Trophoblast cell (in vitro differentiated cells and primary cell): Measurements from ENCODE around the gene CBARP.

ENCODE experiments used
- DNase-seq, 2 donors: peaks; one replicate each; pipeline ENCODE4 v3.0.0-alpha.2; 2016
- H2AFZ ChIP-seq: 2 replicates; pipeline ENCODE4 v1.6.1; 2013; ENCODE audit warnings: low read length, moderate library complexity, mild to moderate bottlenecking; ENCODE audit not compliant: insufficient read depth, poor library complexity
- H2AK5ac ChIP-seq: 2 replicates; pipeline ENCODE4 v1.6.1; 2013; ENCODE audit warnings: mild to moderate bottlenecking, low read length
- H2BK120ac ChIP-seq: 2 replicates; pipeline ENCODE4 v1.6.1; 2013; ENCODE audit warnings: low read length, mild to moderate bottlenecking, moderate library complexity; ENCODE audit not compliant: insufficient read depth, poor library complexity
- H2BK12ac ChIP-seq: 2 replicates; pipeline ENCODE4 v1.6.1; 2013; ENCODE audit warnings: mild to moderate bottlenecking, low read length, moderate library complexity
- H2BK5ac ChIP-seq: 2 replicates; pipeline ENCODE4 v1.6.1; 2013; ENCODE audit warnings: low read length, low read depth, moderate library complexity, mild to moderate bottlenecking; ENCODE audit not compliant: poor library complexity
- H3K14ac ChIP-seq: 2 replicates; pipeline ENCODE4 v1.6.1; 2013; ENCODE audit warnings: mild to moderate bottlenecking, low read length
- H3K18ac ChIP-seq: 2 replicates; pipeline ENCODE4 v1.6.1; 2013; ENCODE audit warnings: mild to moderate bottlenecking, low read length
- H3K23ac ChIP-seq: 2 replicates; pipeline ENCODE4 v1.6.1; 2013; ENCODE audit warnings: low read length
- H3K27ac ChIP-seq: 2 replicates; pipeline ENCODE4 v1.5.1; 2013; ENCODE audit warnings: low read depth, mild to moderate bottlenecking, inconsistent platforms, low read length, moderate library complexity
- H3K27me3 ChIP-seq: 2 replicates; pipeline ENCODE4 v1.6.1; 2013; ENCODE audit warnings: inconsistent platforms, mild to moderate bottlenecking, low read length, moderate library complexity; ENCODE audit not compliant: insufficient read depth
- H3K36me3 ChIP-seq, 2 experiments: 1 replicate in 1 of 2; 2 replicates in 1 of 2; pipeline ENCODE4 v1.6.1; 2013; ENCODE audit warnings: low read length in 2 of 2, mild to moderate bottlenecking in 2 of 2, moderate library complexity in 1 of 2; ENCODE audit not compliant: insufficient read depth in 2 of 2, control insufficient read depth in 1 of 2
- H3K4ac ChIP-seq: 2 replicates; pipeline ENCODE4 v1.6.1; 2013; ENCODE audit warnings: low read depth, mild to moderate bottlenecking, low read length, moderate library complexity
- H3K4me1 ChIP-seq, 2 experiments: 1 replicate in 1 of 2; 2 replicates in 1 of 2; pipeline ENCODE4 v1.6.1; 2013; ENCODE audit warnings: low read length in 2 of 2, mild to moderate bottlenecking in 2 of 2, moderate library complexity in 1 of 2; ENCODE audit not compliant: insufficient read depth in 2 of 2, control insufficient read depth in 1 of 2
- H3K4me2 ChIP-seq: 2 replicates; pipeline ENCODE4 v1.6.1; 2013; ENCODE audit warnings: inconsistent platforms, mild to moderate bottlenecking, low read length, moderate library complexity
- H3K4me3 ChIP-seq: 2 replicates; pipeline ENCODE4 v1.5.1; 2013; ENCODE audit warnings: mild to moderate bottlenecking, low read depth, low read length, inconsistent platforms
- H3K79me1 ChIP-seq: one replicate; pipeline ENCODE4 v1.6.1; 2013; ENCODE audit warnings: low read length
- H3K79me2 ChIP-seq: 2 replicates; pipeline ENCODE4 v1.6.1; 2013; ENCODE audit warnings: low read length, mild to moderate bottlenecking; ENCODE audit not compliant: control insufficient read depth, insufficient read depth, poor library complexity
- H3K9ac ChIP-seq: 2 replicates; pipeline ENCODE4 v1.6.1; 2013; ENCODE audit warnings: mild to moderate bottlenecking, low read length
- H3K9me3 ChIP-seq: 2 replicates; pipeline ENCODE4 v1.6.1; 2013; ENCODE audit warnings: low read depth, mild to moderate bottlenecking, control low read depth, inconsistent platforms, low read length; ENCODE audit not compliant: insufficient read depth
- H4K12ac ChIP-seq: 2 replicates; pipeline ENCODE4 v1.6.1; 2013; ENCODE audit warnings: low read depth, mild to moderate bottlenecking, low read length, moderate library complexity
- H4K8ac ChIP-seq: 2 replicates; pipeline ENCODE4 v1.6.1; 2013; ENCODE audit warnings: low read depth, mild to moderate bottlenecking, low read length, moderate library complexity
- H4K91ac ChIP-seq: one replicate; pipeline ENCODE4 v1.6.1; 2013; ENCODE audit warnings: low read depth, mild to moderate bottlenecking, low read length, moderate library complexity
- WGBS: extraction: QIAGEN DNeasy Blood & Tissue Kit; methylation state at CpG from one replicate; pipeline ENCODE4 v1.1.7; 2013; ENCODE audit warnings: missing lambda C conversion rate; ENCODE audit not compliant: insufficient read length, insufficient coverage; ENCODE audit errors: extremely low coverage; 5-methylcytosine and 5-hydroxymethylcytosine counted together

Gene CBARP

GRCh38 chr19:1224847-1225246, 13.0 kb downstream of the CBARP start:
- H3K23ac ChIP-seq = no peak overlapping the region
- WGBS = no CpG with 5 or more reads among the region's 16 CpGs
- no peak overlapping the region for H3K4me2 ChIP-seq
- H2BK120ac ChIP-seq = no peak overlapping the region
- H2AK5ac ChIP-seq = no peak overlapping the region
- H2BK12ac ChIP-seq = no peak overlapping the region
- H3K9me3 ChIP-seq = no peaks in the 10 kb centered on the region
- no peak overlapping the region for H4K8ac ChIP-seq
- H3K79me2 ChIP-seq = no peaks in the 10 kb centered on the region
- no peak overlapping the region for H4K91ac ChIP-seq
- no peak overlapping the region for H3K9ac ChIP-seq
- H3K14ac ChIP-seq = no peak overlapping the region
- no peak overlapping the region for H3K27ac ChIP-seq
- H2AFZ ChIP-seq = no peak overlapping the region
- no peak overlapping the region for H3K4ac ChIP-seq
- no peak for DNase-seq
- peaks cover 71 to 82% of the 10 kb centered on the region in 2 experiments for H3K36me3 ChIP-seq
- no peak overlapping the region for H4K12ac ChIP-seq
- H3K79me1 ChIP-seq = no peaks in the 10 kb centered on the region
- H2BK5ac ChIP-seq = no peak overlapping the region
- no peaks in the 10 kb centered on the region for H3K4me1 ChIP-seq
- H3K27me3 ChIP-seq = no peaks in the 10 kb centered on the region
- no peak overlapping the region for H3K4me3 ChIP-seq
- H3K18ac ChIP-seq = no peak overlapping the region

GRCh38 chr19:1224047-1224825, 13.6 kb downstream of the CBARP start:
- Histone ChIP-seq H2AK5ac (no peak overlapping the region), H3K9me3 (no peaks in the 10 kb centered on the region), H3K4me1 (no peaks in the 10 kb centered on the region), H2BK5ac (no peak overlapping the region), H4K12ac (no peak overlapping the region), H4K91ac (no peak overlapping the region), H3K27me3 (no peaks in the 10 kb centered on the region), H3K4ac (no peak overlapping the region), H3K79me2 (no peaks in the 10 kb centered on the region), H3K18ac (no peak overlapping the region), H3K27ac (no peak overlapping the region), H4K8ac (no peak overlapping the region), H3K14ac (no peak overlapping the region), H3K4me3 (no peak overlapping the region), H2BK120ac (no peak overlapping the region), H3K4me2 (no peak overlapping the region), H3K36me3 (peaks cover 73 to 82% of the 10 kb centered on the region in 2 experiments), H2BK12ac (no peak overlapping the region), H3K23ac (no peak overlapping the region), H3K79me1 (no peaks in the 10 kb centered on the region), H3K9ac (no peak overlapping the region), H2AFZ (no peak overlapping the region)
- no CpG with 5 or more reads among the region's 16 CpGs for WGBS
- no peak for DNase-seq

- H4K8ac ChIP-seq = no peak overlapping the region
- no peak overlapping the region for H3K4me3 ChIP-seq
- no peak overlapping the region for H3K4ac ChIP-seq
- no peaks in the 10 kb centered on the region for H3K27me3 ChIP-seq
- no peak overlapping the region for H2AK5ac ChIP-seq
- no peak overlapping the region for H2AFZ ChIP-seq
- H2BK5ac ChIP-seq = no peak overlapping the region
- H2BK12ac ChIP-seq = no peak overlapping the region
- peaks cover 68 to 76% of the 10 kb centered on the region in 2 experiments for H3K36me3 ChIP-seq
- no peaks in the 10 kb centered on the region for H3K4me1 ChIP-seq
- no peak overlapping the region for H2BK120ac ChIP-seq
- H3K23ac ChIP-seq = no peak overlapping the region
- H3K9me3 ChIP-seq = no peaks in the 10 kb centered on the region
- H4K12ac ChIP-seq = no peak overlapping the region
- H3K27ac ChIP-seq = no peak overlapping the region
- no peak overlapping the region for H4K91ac ChIP-seq
- H3K79me2 ChIP-seq = no peaks in the 10 kb centered on the region
- H3K14ac ChIP-seq = no peak overlapping the region
- H3K18ac ChIP-seq = no peak overlapping the region
- no peaks in the 10 kb centered on the region for H3K79me1 ChIP-seq
- peak; percentile 35 to 70 for DNase-seq
- WGBS = no CpG with 5 or more reads among the region's 48 CpGs
- H3K4me2 ChIP-seq = no peak overlapping the region
- H3K9ac ChIP-seq = no peak overlapping the region
These were observed 14.6 kb downstream of the CBARP start for GRCh38 chr19:1223018-1223855.

GRCh38 chr19:1222394-1222793, 15.4 kb downstream of the CBARP start:
- WGBS = no CpG with 5 or more reads among the region's 14 CpGs
- Histone ChIP-seq H3K9me3 (no peaks in the 10 kb centered on the region), H4K91ac (no peak overlapping the region), H2AK5ac (no peak overlapping the region), H4K8ac (no peak overlapping the region), H3K9ac (no peak overlapping the region), H3K79me1 (no peaks in the 10 kb centered on the region), H3K27ac (no peak overlapping the region), H3K4ac (no peak overlapping the region), H3K4me3 (no peak overlapping the region), H3K18ac (no peak overlapping the region), H3K14ac (no peak overlapping the region), H3K4me1 (no peaks in the 10 kb centered on the region), H2BK120ac (no peak overlapping the region), H4K12ac (no peak overlapping the region), H2BK12ac (no peak overlapping the region), H3K79me2 (no peaks in the 10 kb centered on the region), H3K27me3 (no peaks in the 10 kb centered on the region), H2BK5ac (no peak overlapping the region), H3K36me3 (peaks cover 60 to 67% of the 10 kb centered on the region in 2 experiments), H3K4me2 (no peak overlapping the region), H2AFZ (no peak overlapping the region), H3K23ac (no peak overlapping the region)
- no peak for DNase-seq
